Measurements from ENCODE around the gene CFC1.
"Not testable (repeated sequence)": the region's sequence is repeated elsewhere in the genome, so short reads cannot be mapped to it uniquely, and the experiment has no call there.

- TF ChIP-seq EZH2 (IDR thresholded peaks at IDR 0.05); POLR2AphosphoS5 (IDR thresholded peaks at IDR 0.05; ENCODE audit: borderline replicate concordance, low read depth, low read length); FOXP2 (optimal IDR thresholded peaks at IDR 0.05; ENCODE audit: control extremely low read depth, extremely low read length, insufficient read depth): not testable (repeated sequence)
Observed at GRCh38 chr2:130588688-130589458, 10.5 kb downstream of the CFC1 start.

All from SK-N-MC (cell line).